H7 (cell line): Measurements from ENCODE around the gene MAST2. TPM values are rescaled to one million over a fixed set of nuclear protein-coding genes. Genes with fewer than 3 reads are reported as not detected.

Experiments
- DNase-seq: peaks from one replicate; pipeline ENCODE4 v3.0.0; 2012
- H3K27me3 ChIP-seq: 2 replicates; pipeline ENCODE4 v1.6.0; 2011; ENCODE audit warnings: mild to moderate bottlenecking, low read length; ENCODE audit not compliant: control insufficient read depth, insufficient read depth
- H3K36me3 ChIP-seq: replicated peaks from 2 replicates; pipeline ENCODE4 v1.5.1; 2011; ENCODE audit warnings: low read length; ENCODE audit not compliant: control insufficient read depth, insufficient read depth
- H3K4me3 ChIP-seq: 2 replicates; pipeline ENCODE4 v1.5.1; 2011; ENCODE audit warnings: low read depth, mild to moderate bottlenecking, control low read depth, low read length, moderate library complexity; ENCODE audit not compliant: insufficient read depth
- total RNA-seq: library from RNA; depleted of rRNA; stranded (reverse); fragments of >200 nt; shearing (Covaris generic); gene quantifications from 2 replicates; pipeline ENCODE4 v1.2.3, GENCODE V29; 2014

Gene MAST2
- total RNA-seq, 1 experiment from 2014 or later = 31.8 TPM

GRCh38 chr1:45972621-45973020 lies 169.2 kb downstream of the MAST2 start:
- Histone ChIP-seq H3K4me3 (no peak overlapping the region), H3K36me3 (no peaks in the 10 kb centered on the region; the same call in 1 of the 2 replicates), H3K27me3 (no peaks in the 10 kb centered on the region)
- no peak for DNase-seq

- DNase-seq = no peak
- Histone ChIP-seq H3K27me3 (no peaks in the 10 kb centered on the region), H3K36me3 (no peaks in the 10 kb centered on the region; the same call in 1 of the 2 replicates), H3K4me3 (no peak overlapping the region)
Measured at GRCh38 chr1:45973121-45973520, 169.7 kb downstream of the MAST2 start.

- no peaks in the 10 kb centered on the region; the same call in 1 of the 2 replicates for H3K36me3 ChIP-seq
- H3K4me3 ChIP-seq = no peak overlapping the region
- no peaks in the 10 kb centered on the region for H3K27me3 ChIP-seq
- no peak for DNase-seq
Measured at GRCh38 chr1:45974541-45975269, 171.3 kb downstream of the MAST2 start.

- Histone ChIP-seq H3K4me3 (no peak overlapping the region), H3K36me3 (no peaks in the 10 kb centered on the region; the same call in 1 of the 2 replicates), H3K27me3 (no peaks in the 10 kb centered on the region)
- DNase-seq = no peak
Measured at GRCh38 chr1:45976623-45977022, 173.2 kb downstream of the MAST2 start.

- H3K27me3 ChIP-seq = no peaks in the 10 kb centered on the region
- no peak overlapping the region for H3K4me3 ChIP-seq
- no peak for DNase-seq
- no peaks in the 10 kb centered on the region for H3K36me3 ChIP-seq
Measured at GRCh38 chr1:45979074-45979777, 175.8 kb downstream of the MAST2 start.

- Histone ChIP-seq H3K36me3 (no peaks in the 10 kb centered on the region), H3K27me3 (no peaks in the 10 kb centered on the region), H3K4me3 (no peak overlapping the region)
- DNase-seq = no peak
Measured at GRCh38 chr1:45979778-45980176, 176.4 kb downstream of the MAST2 start.

GRCh38 chr1:45982359-45982758 lies 178.9 kb downstream of the MAST2 start:
- Histone ChIP-seq H3K4me3 (no peak overlapping the region), H3K27me3 (no peaks in the 10 kb centered on the region), H3K36me3 (no peaks in the 10 kb centered on the region)
- no peak for DNase-seq

GRCh38 chr1:45983967-45984366 lies 180.6 kb downstream of the MAST2 start:
- H3K4me3 ChIP-seq = no peak overlapping the region
- no peak for DNase-seq
- no peaks in the 10 kb centered on the region for H3K27me3 ChIP-seq
- no peaks in the 10 kb centered on the region for H3K36me3 ChIP-seq

- no peak for DNase-seq
- Histone ChIP-seq H3K36me3 (no peaks in the 10 kb centered on the region), H3K4me3 (no peak overlapping the region), H3K27me3 (no peaks in the 10 kb centered on the region)
Measured at GRCh38 chr1:45987204-45987603, 183.8 kb downstream of the MAST2 start.

- no peak for DNase-seq
Measured at GRCh38 chr1:45989249-45989648, 185.8 kb downstream of the MAST2 start.

GRCh38 chr1:45994423-45994822 lies 191.0 kb downstream of the MAST2 start:
- Histone ChIP-seq H3K27me3 (no peaks in the 10 kb centered on the region), H3K36me3 (no peaks in the 10 kb centered on the region), H3K4me3 (no peak overlapping the region)
- no peak for DNase-seq

More at GRCh38 chr1:45989249-45989648, 185.8 kb downstream of the MAST2 start:
- Histone ChIP-seq H3K36me3 (no peaks in the 10 kb centered on the region), H3K4me3 (no peak overlapping the region), H3K27me3 (no peaks in the 10 kb centered on the region)

GRCh38 chr1:45995298-45995697 lies 191.9 kb downstream of the MAST2 start:
- Histone ChIP-seq H3K4me3 (no peak overlapping the region), H3K36me3 (no peaks in the 10 kb centered on the region), H3K27me3 (no peaks in the 10 kb centered on the region)
- no peak for DNase-seq

GRCh38 chr1:45998020-45998617 lies 194.7 kb downstream of the MAST2 start:
- Histone ChIP-seq H3K27me3 (no peaks in the 10 kb centered on the region), H3K4me3 (no peak overlapping the region), H3K36me3 (no peaks in the 10 kb centered on the region; the same call in 1 of the 2 replicates)
- no peak for DNase-seq

GRCh38 chr1:45999507-45999906 lies 196.1 kb downstream of the MAST2 start:
- no peak for DNase-seq
- Histone ChIP-seq H3K36me3 (no peaks in the 10 kb centered on the region; the same call in 1 of the 2 replicates), H3K4me3 (no peak overlapping the region), H3K27me3 (no peaks in the 10 kb centered on the region)
